ENCODE results near the gene MAP3K21. TPM values are rescaled to one million over a fixed set of nuclear protein-coding genes. Genes with fewer than 3 reads are reported as not detected.
A peak's percentile ranks its signal among the peaks of the same experiment; 100 is the strongest.

Gene MAP3K21
- total RNA-seq, 5 donors from 2014 or later (not counting 1 experiment from before 2014, with no cell fraction given): 1.0 to 2.4 (median 1.7) TPM

GRCh38 chr1:233394860-233395717 lies 67.6 kb downstream of the MAP3K21 start:
- Mint-ChIP-seq H3K27ac (no peak overlapping the region), H3K36me3 (no peaks in the 10 kb centered on the region), H3K9me3 (no peaks in the 10 kb centered on the region), H3K4me3 (no peak overlapping the region), H3K4me1 (no peaks in the 10 kb centered on the region), H3K27me3 (peaks cover 34 to 38% of the 10 kb centered on the region in 2 donors)
- POLR2A ChIA-PET: no interaction called here
- H3K27ac ChIP-seq (ENCODE audit: low read length): no peak overlapping the region
- ATAC-seq (replicated peaks in 1 of 4) (peak; percentile 45 to 66 (median 54)), DNase-seq (peak in 5 of 35 experiments; percentile 2 to 49 (median 5))
- no peaks in the 10 kb centered on the region for H3K36me3 ChIP-seq (ENCODE audit: control insufficient read depth in 2 of 2, extremely low read depth in 1 of 2, insufficient read depth in 1 of 2, low read length in 1 of 2)
- H3K4me3 ChIP-seq (ENCODE audit: control insufficient read depth in 1 of 2, extremely low read depth in 1 of 2, low read length in 1 of 2): no peak overlapping the region
- no peaks in the 10 kb centered on the region for H3K4me1 ChIP-seq (ENCODE audit: control insufficient read depth in 1 of 2, extremely low read depth in 1 of 2, insufficient read depth in 2 of 2, low read length in 2 of 2)
- CTCF ChIA-PET: interaction anchor here in 1 of 2 donors (1.2 kb wide), 1 partner anchor 33 kb away, joined by 5 read pairs; no protein-coding TSS in a partner anchor
- 82% methylated on average over 7 of the region's 13 CpGs for WGBS (ENCODE audit: insufficient coverage)
- peaks cover 0 to 6% of the 10 kb centered on the region in 2 experiments for H3K27me3 ChIP-seq (replicated peaks in 1 of 2; ENCODE audit: control insufficient read depth in 2 of 2, extremely low read depth in 1 of 2, insufficient read depth in 2 of 2, low read length in 1 of 2)
- no peaks in the 10 kb centered on the region for H3K9me3 ChIP-seq

- no peaks in the 10 kb centered on the region for H3K36me3 Mint-ChIP-seq
- WGBS (ENCODE audit: insufficient coverage): 90% methylated on average over 15 of the region's 15 CpGs
- ChIA-PET CTCF (interaction anchor here in 1 of 2 donors (0.6 to 1.2 kb wide), 2 partner anchors 34 to 751 kb away, joined by 5 read pairs; no protein-coding TSS in a partner anchor), POLR2A (no interaction called here)
- Histone ChIP-seq H3K4me3 (ENCODE audit: control insufficient read depth in 1 of 2, extremely low read depth in 1 of 2, low read length in 1 of 2) (no peak overlapping the region), H3K4me1 (ENCODE audit: control insufficient read depth in 1 of 2, extremely low read depth in 1 of 2, insufficient read depth in 2 of 2, low read length in 2 of 2) (no peaks in the 10 kb centered on the region), H3K36me3 (ENCODE audit: control insufficient read depth in 2 of 2, extremely low read depth in 1 of 2, insufficient read depth in 1 of 2, low read length in 1 of 2) (no peaks in the 10 kb centered on the region), H3K9me3 (no peaks in the 10 kb centered on the region), H3K27ac (ENCODE audit: low read length) (no peak overlapping the region), H3K27me3 (replicated peaks in 1 of 2; ENCODE audit: control insufficient read depth in 2 of 2, extremely low read depth in 1 of 2, insufficient read depth in 2 of 2, low read length in 1 of 2) (peaks cover 0 to 6% of the 10 kb centered on the region in 2 experiments)
- no peaks in the 10 kb centered on the region for H3K9me3 Mint-ChIP-seq
- H3K27me3 Mint-ChIP-seq: peaks cover 37 to 39% of the 10 kb centered on the region in 2 donors
- no peak for DNase-seq
- no peak overlapping the region for H3K27ac Mint-ChIP-seq
- no peaks in the 10 kb centered on the region for H3K4me1 Mint-ChIP-seq
- no peak overlapping the region for H3K4me3 Mint-ChIP-seq
- no peak for ATAC-seq (replicated peaks in 1 of 4)
Observed at GRCh38 chr1:233395863-233396646, 68.5 kb downstream of the MAP3K21 start.

- H3K9me3 ChIP-seq: no peaks in the 10 kb centered on the region
- H3K36me3 ChIP-seq (ENCODE audit: control insufficient read depth in 2 of 2, extremely low read depth in 1 of 2, insufficient read depth in 1 of 2, low read length in 1 of 2): no peaks in the 10 kb centered on the region
- no peak overlapping the region for H3K27ac Mint-ChIP-seq
- H3K27me3 ChIP-seq (replicated peaks in 1 of 2; ENCODE audit: control insufficient read depth in 2 of 2, extremely low read depth in 1 of 2, insufficient read depth in 2 of 2, low read length in 1 of 2): peaks cover 0 to 7% of the 10 kb centered on the region in 2 experiments
- H3K27ac ChIP-seq (ENCODE audit: low read length): no peak overlapping the region
- CTCF ChIA-PET: no interaction called here
- H3K27me3 Mint-ChIP-seq: peaks cover 11 to 18% of the 10 kb centered on the region in 2 donors
- H3K4me1 ChIP-seq (ENCODE audit: control insufficient read depth in 1 of 2, extremely low read depth in 1 of 2, insufficient read depth in 2 of 2, low read length in 2 of 2): no peaks in the 10 kb centered on the region
- no peak overlapping the region for H3K4me3 ChIP-seq (ENCODE audit: control insufficient read depth in 1 of 2, extremely low read depth in 1 of 2, low read length in 1 of 2)
- DNase-seq (no peak), ATAC-seq (replicated peaks in 1 of 4) (no peak)
- H3K36me3 Mint-ChIP-seq: no peaks in the 10 kb centered on the region
- H3K9me3 Mint-ChIP-seq: peaks cover 5 to 9% (median 6%) of the 10 kb centered on the region in 3 donors
- POLR2A ChIA-PET: no interaction called here
- WGBS (ENCODE audit: insufficient coverage): 81% methylated on average over 4 of the region's 4 CpGs
- no peak overlapping the region for H3K4me3 Mint-ChIP-seq
- no peaks in the 10 kb centered on the region for H3K4me1 Mint-ChIP-seq
Observed at GRCh38 chr1:233406339-233406960, 78.9 kb downstream of the MAP3K21 start.

- no peaks in the 10 kb centered on the region for H3K4me1 Mint-ChIP-seq
- no peak for DNase-seq
- peaks cover 5 to 9% (median 6%) of the 10 kb centered on the region in 3 donors for H3K9me3 Mint-ChIP-seq
- H3K27me3 Mint-ChIP-seq: peaks cover 8 to 15% of the 10 kb centered on the region in 2 donors
- Histone ChIP-seq H3K4me3 (ENCODE audit: control insufficient read depth in 1 of 2, extremely low read depth in 1 of 2, low read length in 1 of 2) (no peak overlapping the region), H3K36me3 (ENCODE audit: control insufficient read depth in 2 of 2, extremely low read depth in 1 of 2, insufficient read depth in 1 of 2, low read length in 1 of 2) (no peaks in the 10 kb centered on the region), H3K9me3 (no peaks in the 10 kb centered on the region), H3K4me1 (ENCODE audit: control insufficient read depth in 1 of 2, extremely low read depth in 1 of 2, insufficient read depth in 2 of 2, low read length in 2 of 2) (no peaks in the 10 kb centered on the region), H3K27ac (ENCODE audit: low read length) (no peak overlapping the region), H3K27me3 (replicated peaks in 1 of 2; ENCODE audit: control insufficient read depth in 2 of 2, extremely low read depth in 1 of 2, insufficient read depth in 2 of 2, low read length in 1 of 2) (peaks cover 0 to 7% of the 10 kb centered on the region in 2 experiments)
- 56% methylated on average over 3 of the region's 6 CpGs for WGBS (ENCODE audit: insufficient coverage)
- ChIA-PET CTCF (no interaction called here), POLR2A (no interaction called here)
- H3K27ac Mint-ChIP-seq: no peak overlapping the region
- no peak for ATAC-seq (replicated peaks in 1 of 4)
- H3K36me3 Mint-ChIP-seq: no peaks in the 10 kb centered on the region
- H3K4me3 Mint-ChIP-seq: no peak overlapping the region
Observed at GRCh38 chr1:233406994-233407631, 79.6 kb downstream of the MAP3K21 start.

- Histone ChIP-seq H3K27ac (ENCODE audit: low read length) (no peak overlapping the region), H3K9me3 (no peaks in the 10 kb centered on the region), H3K36me3 (ENCODE audit: control insufficient read depth in 2 of 2, extremely low read depth in 1 of 2, insufficient read depth in 1 of 2, low read length in 1 of 2) (no peaks in the 10 kb centered on the region), H3K27me3 (replicated peaks in 1 of 2; ENCODE audit: control insufficient read depth in 2 of 2, extremely low read depth in 1 of 2, insufficient read depth in 2 of 2, low read length in 1 of 2) (peaks cover 0 to 3% of the 10 kb centered on the region in 2 experiments), H3K4me3 (ENCODE audit: control insufficient read depth in 1 of 2, extremely low read depth in 1 of 2, low read length in 1 of 2) (no peak overlapping the region), H3K4me1 (ENCODE audit: control insufficient read depth in 1 of 2, extremely low read depth in 1 of 2, insufficient read depth in 2 of 2, low read length in 2 of 2) (no peaks in the 10 kb centered on the region)
- ATAC-seq (replicated peaks in 1 of 4) (no peak), DNase-seq (no peak)
- WGBS (ENCODE audit: insufficient coverage): no CpG with 5 or more reads among the region's 2 CpGs
- Mint-ChIP-seq H3K27me3 (peaks cover 9 to 11% of the 10 kb centered on the region in 2 donors), H3K9me3 (peaks cover 5 to 6% (median 6%) of the 10 kb centered on the region in 3 donors), H3K4me1 (no peaks in the 10 kb centered on the region), H3K36me3 (no peaks in the 10 kb centered on the region), H3K27ac (no peak overlapping the region), H3K4me3 (no peak overlapping the region)
- POLR2A ChIA-PET: no interaction called here
- CTCF ChIA-PET: no interaction called here
Observed at GRCh38 chr1:233409540-233409939, 82.0 kb downstream of the MAP3K21 start.
